ENCODE data around the gene DACT1.

The DACT1 gene

GRCh38 chr14:58677996-58678395 lies 40.2 kb downstream of the DACT1 start:
- no peak for DNase-seq
- Mint-ChIP-seq H3K27me3 (ENCODE audit: low read depth, poor library complexity) (peaks cover 8% of the 10 kb centered on the region), H3K36me3 (ENCODE audit: low read depth) (no peaks in the 10 kb centered on the region), H3K4me3 (no peak overlapping the region), H3K27ac (no peak overlapping the region), H3K4me1 (peaks cover 72% of the 10 kb centered on the region), H3K9me3 (no peaks in the 10 kb centered on the region)
- no peak for TF ChIP-seq CTCF (IDR thresholded peaks at IDR 0.05)

GRCh38 chr14:58680698-58681097 lies 42.9 kb downstream of the DACT1 start:
- H3K9me3 Mint-ChIP-seq, result peaks cover 11% of the 10 kb centered on the region
- DNase-seq, result no peak
- no peak overlapping the region for H3K27ac Mint-ChIP-seq
- TF ChIP-seq CTCF (IDR thresholded peaks at IDR 0.05), result no peak
- H3K36me3 Mint-ChIP-seq (ENCODE audit: low read depth), result peaks cover 11% of the 10 kb centered on the region
- H3K4me3 Mint-ChIP-seq, result no peak overlapping the region
- peaks cover 8% of the 10 kb centered on the region for H3K27me3 Mint-ChIP-seq (ENCODE audit: low read depth, poor library complexity)
- H3K4me1 Mint-ChIP-seq, result peaks cover 57% of the 10 kb centered on the region

GRCh38 chr14:58687232-58687795 lies 49.6 kb downstream of the DACT1 start:
- no peaks in the 10 kb centered on the region for H3K27me3 Mint-ChIP-seq (ENCODE audit: low read depth, poor library complexity)
- no peak for TF ChIP-seq CTCF (IDR thresholded peaks at IDR 0.05)
- no peak for DNase-seq
- H3K4me3 Mint-ChIP-seq, result no peak overlapping the region
- H3K36me3 Mint-ChIP-seq (ENCODE audit: low read depth), result peaks cover 31% of the 10 kb centered on the region
- peaks cover 41% of the 10 kb centered on the region for H3K9me3 Mint-ChIP-seq
- no peak overlapping the region for H3K27ac Mint-ChIP-seq
- peaks cover 35% of the 10 kb centered on the region for H3K4me1 Mint-ChIP-seq

GRCh38 chr14:58690801-58691516 lies 53.2 kb downstream of the DACT1 start:
- DNase-seq, result no peak
- Mint-ChIP-seq H3K4me3 (no peak overlapping the region), H3K36me3 (ENCODE audit: low read depth) (peaks cover 19% of the 10 kb centered on the region), H3K4me1 (peaks cover 46% of the 10 kb centered on the region), H3K27ac (peak overlapping the region; percentile 88), H3K27me3 (ENCODE audit: low read depth, poor library complexity) (no peaks in the 10 kb centered on the region), H3K9me3 (peaks cover 40% of the 10 kb centered on the region)
- TF ChIP-seq CTCF (IDR thresholded peaks at IDR 0.05), result no peak

GRCh38 chr14:58693048-58693447 lies 55.3 kb downstream of the DACT1 start:
- Mint-ChIP-seq H3K27me3 (ENCODE audit: low read depth, poor library complexity) (no peaks in the 10 kb centered on the region), H3K9me3 (peaks cover 26% of the 10 kb centered on the region), H3K36me3 (ENCODE audit: low read depth) (peaks cover 9% of the 10 kb centered on the region), H3K27ac (peak overlapping the region; percentile 24), H3K4me3 (no peak overlapping the region), H3K4me1 (peaks cover 44% of the 10 kb centered on the region)
- TF ChIP-seq CTCF (IDR thresholded peaks at IDR 0.05), result no peak
- DNase-seq, result no peak

- no peak for DNase-seq
- TF ChIP-seq CTCF (IDR thresholded peaks at IDR 0.05), result no peak
- Mint-ChIP-seq H3K4me1 (peaks cover 61% of the 10 kb centered on the region), H3K4me3 (no peak overlapping the region), H3K9me3 (peaks cover 12% of the 10 kb centered on the region), H3K27ac (no peak overlapping the region), H3K36me3 (ENCODE audit: low read depth) (no peaks in the 10 kb centered on the region), H3K27me3 (ENCODE audit: low read depth, poor library complexity) (peaks cover 7% of the 10 kb centered on the region)
Measured at GRCh38 chr14:58695514-58695913, 57.8 kb downstream of the DACT1 start.

Data from nephron progenitor cell (in vitro differentiated cells).